Mucosa of rectum (tissue), 2 donors: ENCODE data around the gene UBE2Q2.
"Not testable (repeated sequence)": the region's sequence is repeated elsewhere in the genome, so short reads cannot be mapped to it uniquely, and the experiment has no call there.

Experiments used
- H3K27ac ChIP-seq, 2 donors: one replicate each; pipeline ENCODE4 v1.7.0; 2013; ENCODE audit warnings: inconsistent platforms in 2 of 2, low read depth in 2 of 2, low read length in 2 of 2
- H3K27me3 ChIP-seq, 2 donors: one replicate each; pipeline ENCODE4 v1.7.0; 2013; ENCODE audit warnings: low read length in 2 of 2; ENCODE audit not compliant: control insufficient read depth in 2 of 2, insufficient read depth in 2 of 2
- H3K36me3 ChIP-seq, 2 donors: one replicate each; pipeline ENCODE4 v1.7.0; 2013; ENCODE audit warnings: low read length in 2 of 2; ENCODE audit not compliant: control insufficient read depth in 2 of 2, insufficient read depth in 2 of 2
- H3K4me1 ChIP-seq, 2 donors: one replicate each; pipeline ENCODE4 v1.7.0; 2013; ENCODE audit warnings: low read length in 2 of 2, mild to moderate bottlenecking in 1 of 2; ENCODE audit not compliant: control insufficient read depth in 2 of 2, insufficient read depth in 2 of 2
- H3K4me3 ChIP-seq, 2 donors: one replicate each; pipeline ENCODE4 v1.7.0; 2013; ENCODE audit warnings: low read length in 2 of 2
- H3K9ac ChIP-seq, 2 donors: one replicate each; pipeline ENCODE4 v1.7.0; 2013; ENCODE audit warnings: low read length in 2 of 2, low read depth in 1 of 2, mild to moderate bottlenecking in 1 of 2
- H3K9me3 ChIP-seq, 2 donors: one replicate each; pipeline ENCODE4 v1.7.0; 2013; ENCODE audit warnings: low read length in 2 of 2; ENCODE audit not compliant: control insufficient read depth in 2 of 2
- donor health status: healthy.
- donor health status: Normal muscosa, but diverticular disease.

UBE2Q2 gene

GRCh38 chr15:75864213-75865059 lies 21.2 kb downstream of the UBE2Q2 start:
- peaks cover 3 to 14% of the 10 kb centered on the region in 2 donors for H3K36me3 ChIP-seq
- no peaks in the 10 kb centered on the region for H3K9me3 ChIP-seq
- no peaks in the 10 kb centered on the region for H3K27me3 ChIP-seq
- H3K4me3 ChIP-seq, result no peak overlapping the region
- no peak overlapping the region for H3K9ac ChIP-seq
- H3K27ac ChIP-seq, result no peak overlapping the region
- H3K4me1 ChIP-seq, result peaks cover 0 to 3% of the 10 kb centered on the region in 2 donors

- H3K4me3 ChIP-seq, H3K27me3 ChIP-seq, H3K4me1 ChIP-seq, H3K9ac ChIP-seq, H3K9me3 ChIP-seq, H3K27ac ChIP-seq: not testable (repeated sequence)
- peaks cover 4 to 10% of the 10 kb centered on the region in 2 donors for H3K36me3 ChIP-seq
These were observed 22.8 kb downstream of the UBE2Q2 start for GRCh38 chr15:75866045-75866444.

- H3K27me3 ChIP-seq, result no peaks in the 10 kb centered on the region
- H3K36me3 ChIP-seq, result peaks cover 4 to 7% of the 10 kb centered on the region in 2 donors
- no peak overlapping the region for H3K9ac ChIP-seq
- no peak overlapping the region for H3K4me3 ChIP-seq
- no peaks in the 10 kb centered on the region for H3K9me3 ChIP-seq
- peaks cover 0 to 3% of the 10 kb centered on the region in 2 donors for H3K4me1 ChIP-seq
- H3K27ac ChIP-seq, result no peak overlapping the region
These were observed 23.7 kb downstream of the UBE2Q2 start for GRCh38 chr15:75866916-75867315.

- peaks cover 4% of the 10 kb centered on the region in 2 donors for H3K36me3 ChIP-seq
- H3K27me3 ChIP-seq, result no peaks in the 10 kb centered on the region
- H3K9me3 ChIP-seq, result no peaks in the 10 kb centered on the region
- H3K27ac ChIP-seq, result no peak overlapping the region
- H3K9ac ChIP-seq, result no peak overlapping the region
- peaks cover 0 to 3% of the 10 kb centered on the region in 2 donors for H3K4me1 ChIP-seq
- no peak overlapping the region for H3K4me3 ChIP-seq
These were observed 24.2 kb downstream of the UBE2Q2 start for GRCh38 chr15:75867449-75867848.

GRCh38 chr15:75868019-75868418 lies 24.8 kb downstream of the UBE2Q2 start:
- Histone ChIP-seq H3K4me1 (peaks cover 0 to 3% of the 10 kb centered on the region in 2 donors), H3K27ac (no peak overlapping the region), H3K27me3 (no peaks in the 10 kb centered on the region), H3K9me3 (no peaks in the 10 kb centered on the region), H3K4me3 (no peak overlapping the region), H3K36me3 (peaks cover under 1 to 4% of the 10 kb centered on the region in 2 donors), H3K9ac (no peak overlapping the region)

- no peaks in the 10 kb centered on the region for H3K27me3 ChIP-seq
- no peaks in the 10 kb centered on the region for H3K9me3 ChIP-seq
- H3K4me3 ChIP-seq, result no peak overlapping the region
- H3K27ac ChIP-seq, result no peak overlapping the region
- peaks cover 0 to 3% of the 10 kb centered on the region in 2 donors for H3K4me1 ChIP-seq
- H3K36me3 ChIP-seq, result peaks cover 5 to 11% of the 10 kb centered on the region in 2 donors
- no peak overlapping the region for H3K9ac ChIP-seq
These were observed 26.2 kb downstream of the UBE2Q2 start for GRCh38 chr15:75869446-75869845.

- not testable (repeated sequence) for H3K4me3 ChIP-seq, H3K27ac ChIP-seq, H3K4me1 ChIP-seq, H3K27me3 ChIP-seq, H3K9me3 ChIP-seq, H3K9ac ChIP-seq
- peaks cover 9 to 14% of the 10 kb centered on the region in 2 donors for H3K36me3 ChIP-seq
These were observed 28.3 kb downstream of the UBE2Q2 start for GRCh38 chr15:75871589-75871988.

GRCh38 chr15:75872403-75872990 lies 29.2 kb downstream of the UBE2Q2 start:
- H3K36me3 ChIP-seq, result peaks cover 9 to 14% of the 10 kb centered on the region in 2 donors
- no peaks in the 10 kb centered on the region for H3K27me3 ChIP-seq
- H3K4me3 ChIP-seq, result no peak overlapping the region
- H3K9ac ChIP-seq, result no peak overlapping the region
- H3K9me3 ChIP-seq, result no peaks in the 10 kb centered on the region
- H3K27ac ChIP-seq, result no peak overlapping the region
- H3K4me1 ChIP-seq, result no peaks in the 10 kb centered on the region

GRCh38 chr15:75884041-75884440 lies 40.8 kb downstream of the UBE2Q2 start:
- Histone ChIP-seq H3K36me3 (peaks cover 8% of the 10 kb centered on the region in 2 donors), H3K4me1 (peaks cover 0 to 4% of the 10 kb centered on the region in 2 donors), H3K9me3 (no peaks in the 10 kb centered on the region), H3K9ac (no peak overlapping the region), H3K27ac (no peak overlapping the region), H3K27me3 (no peaks in the 10 kb centered on the region), H3K4me3 (no peak overlapping the region)

- peaks cover 4 to 7% of the 10 kb centered on the region in 2 donors for H3K36me3 ChIP-seq
- H3K27me3 ChIP-seq, result no peaks in the 10 kb centered on the region
- H3K4me1 ChIP-seq, result peaks cover 0 to 4% of the 10 kb centered on the region in 2 donors
- H3K9me3 ChIP-seq, result no peaks in the 10 kb centered on the region
- H3K27ac ChIP-seq, result no peak overlapping the region
- H3K9ac ChIP-seq, result no peak overlapping the region
- H3K4me3 ChIP-seq, result no peak overlapping the region
These were observed 43.9 kb downstream of the UBE2Q2 start for GRCh38 chr15:75887178-75887577.
